ENCODE data around the gene PGM5. TPM values are rescaled to one million over a fixed set of nuclear protein-coding genes. Genes with fewer than 3 reads are reported as not detected.

The PGM5 gene
- total RNA-seq, 1 experiment from 2014 or later = not detected

DNA sequence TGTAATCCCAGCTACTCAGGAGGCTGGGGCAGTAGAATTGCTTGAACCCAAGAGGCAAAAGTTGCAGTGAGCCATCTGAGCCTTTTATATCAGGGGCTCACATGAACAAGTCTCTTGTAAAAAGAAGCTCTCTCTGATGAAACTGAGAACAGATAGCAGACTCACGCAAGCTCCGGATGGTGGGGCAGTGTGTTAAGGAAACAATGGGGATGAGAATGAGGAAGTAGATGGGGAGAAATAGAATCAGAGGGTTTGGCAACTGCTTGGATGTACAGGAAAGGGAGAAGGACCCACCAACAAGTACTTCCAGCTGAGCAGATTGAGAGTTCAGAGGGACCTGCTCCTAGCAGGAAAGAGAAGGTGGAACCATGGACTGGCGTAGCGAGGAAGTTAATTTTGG is 165.7 kb downstream of the PGM5 start:
- ChIA-PET CTCF (no interaction called here), POLR2A (ENCODE audit: low non-redundant PET) (no interaction called here)
- intact Hi-C loops (cut with micrococcal nuclease; ENCODE audit: unreplicated experiment) = no loop called here
- H3K9me3 ChIP-seq (ENCODE audit: low read depth, low read length, poor library complexity, severe bottlenecking) = no peaks in the 10 kb centered on the region
- BruUV-seq (replicated peaks) = no TSS peak
- DNase-seq (ENCODE audit: low spot score) = no peak
- no peak overlapping the region for H3K27ac ChIP-seq (ENCODE audit: low read depth, low read length, poor library complexity, severe bottlenecking)
- H3K4me3 ChIP-seq (ENCODE audit: low read depth, low read length, poor library complexity, severe bottlenecking) = no peak overlapping the region
- H3K36me3 ChIP-seq (ENCODE audit: insufficient read depth, low read length, poor library complexity, severe bottlenecking) = no peaks in the 10 kb centered on the region
- TF ChIP-seq EZH2 (IDR thresholded peaks at IDR 0.05; ENCODE audit: borderline replicate concordance, low read depth, low read length, poor library complexity, severe bottlenecking) = no peak
- TF ChIP-seq, protein P1, sequence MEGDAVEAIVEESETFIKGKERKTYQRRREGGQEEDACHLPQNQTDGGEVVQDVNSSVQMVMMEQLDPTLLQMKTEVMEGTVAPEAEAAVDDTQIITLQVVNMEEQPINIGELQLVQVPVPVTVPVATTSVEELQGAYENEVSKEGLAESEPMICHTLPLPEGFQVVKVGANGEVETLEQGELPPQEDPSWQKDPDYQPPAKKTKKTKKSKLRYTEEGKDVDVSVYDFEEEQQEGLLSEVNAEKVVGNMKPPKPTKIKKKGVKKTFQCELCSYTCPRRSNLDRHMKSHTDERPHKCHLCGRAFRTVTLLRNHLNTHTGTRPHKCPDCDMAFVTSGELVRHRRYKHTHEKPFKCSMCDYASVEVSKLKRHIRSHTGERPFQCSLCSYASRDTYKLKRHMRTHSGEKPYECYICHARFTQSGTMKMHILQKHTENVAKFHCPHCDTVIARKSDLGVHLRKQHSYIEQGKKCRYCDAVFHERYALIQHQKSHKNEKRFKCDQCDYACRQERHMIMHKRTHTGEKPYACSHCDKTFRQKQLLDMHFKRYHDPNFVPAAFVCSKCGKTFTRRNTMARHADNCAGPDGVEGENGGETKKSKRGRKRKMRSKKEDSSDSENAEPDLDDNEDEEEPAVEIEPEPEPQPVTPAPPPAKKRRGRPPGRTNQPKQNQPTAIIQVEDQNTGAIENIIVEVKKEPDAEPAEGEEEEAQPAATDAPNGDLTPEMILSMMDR (conservative IDR thresholded peaks at IDR 0.05; ENCODE audit: low read depth, low read length) = no peak
- H3K4me1 ChIP-seq (ENCODE audit: insufficient read depth, low read length, poor library complexity, severe bottlenecking) = no peaks in the 10 kb centered on the region
- peaks cover 5% of the 10 kb centered on the region for H3K27me3 ChIP-seq (replicated peaks; ENCODE audit: insufficient read depth, low read depth, low read length, poor library complexity)

DNA sequence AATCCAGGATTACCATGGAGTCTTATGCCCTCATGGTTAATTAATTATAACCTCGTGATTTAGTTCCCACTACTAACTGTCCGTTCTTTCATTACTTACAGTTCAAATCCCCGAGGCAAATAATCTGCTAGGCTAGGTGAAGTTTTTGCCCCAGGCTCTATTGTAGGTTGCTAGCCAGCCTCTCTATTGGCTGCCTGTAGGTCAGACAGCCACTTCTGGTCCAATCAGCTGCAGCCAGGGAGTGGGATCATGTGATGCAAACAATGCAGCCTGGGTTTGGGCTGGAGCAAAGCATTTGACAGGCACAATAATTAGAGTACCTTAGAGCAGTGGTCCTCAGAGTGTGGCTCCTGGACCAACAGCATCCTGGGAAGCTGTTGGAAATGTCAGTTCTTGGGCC is 166.5 kb downstream of the PGM5 start:
- Histone ChIP-seq H3K9me3 (ENCODE audit: low read depth, low read length, poor library complexity, severe bottlenecking) (no peaks in the 10 kb centered on the region), H3K27ac (ENCODE audit: low read depth, low read length, poor library complexity, severe bottlenecking) (no peak overlapping the region), H3K36me3 (ENCODE audit: insufficient read depth, low read length, poor library complexity, severe bottlenecking) (no peaks in the 10 kb centered on the region), H3K27me3 (replicated peaks; ENCODE audit: insufficient read depth, low read depth, low read length, poor library complexity) (peaks cover 8% of the 10 kb centered on the region), H3K4me3 (ENCODE audit: low read depth, low read length, poor library complexity, severe bottlenecking) (no peak overlapping the region), H3K4me1 (ENCODE audit: insufficient read depth, low read length, poor library complexity, severe bottlenecking) (no peaks in the 10 kb centered on the region)
- no peak for DNase-seq (ENCODE audit: low spot score)
- intact Hi-C loops (cut with micrococcal nuclease; ENCODE audit: unreplicated experiment) = no loop called here
- ChIA-PET CTCF (no interaction called here), POLR2A (ENCODE audit: low non-redundant PET) (no interaction called here)
- BruUV-seq (replicated peaks) = no TSS peak
- no peak for TF ChIP-seq EZH2 (IDR thresholded peaks at IDR 0.05; ENCODE audit: borderline replicate concordance, low read depth, low read length, poor library complexity, severe bottlenecking)
- TF ChIP-seq, protein P1 (conservative IDR thresholded peaks at IDR 0.05; ENCODE audit: low read depth, low read length) = no peak

DNA sequence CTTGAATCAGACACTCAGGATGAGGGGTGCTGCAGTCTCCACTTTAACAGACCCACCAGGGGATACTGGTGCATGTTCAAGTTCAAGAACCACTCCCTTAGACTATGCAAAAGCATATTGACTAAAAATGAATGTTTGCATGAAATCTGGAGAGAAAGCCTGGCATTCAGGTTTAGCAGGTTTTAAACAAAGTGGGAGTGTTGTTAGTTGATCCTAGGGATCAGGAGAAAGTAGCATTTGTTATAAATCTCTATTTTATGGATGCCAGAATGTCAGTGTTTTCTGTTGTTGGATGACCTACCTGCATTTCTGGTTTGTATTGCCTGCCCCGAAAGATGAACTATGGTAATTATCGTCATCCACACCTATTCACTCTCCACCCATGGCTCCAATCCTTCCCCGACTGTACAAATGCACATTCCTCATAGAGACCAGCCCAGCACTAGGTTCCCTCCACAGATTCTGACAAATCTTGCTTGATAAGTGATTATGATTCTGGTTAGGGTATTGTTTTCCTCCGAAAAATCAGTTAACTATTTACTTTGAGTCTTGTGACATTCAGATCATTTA is 167.0 kb downstream of the PGM5 start:
- Histone ChIP-seq H3K27me3 (replicated peaks; ENCODE audit: insufficient read depth, low read depth, low read length, poor library complexity) (peaks cover 8% of the 10 kb centered on the region), H3K27ac (ENCODE audit: low read depth, low read length, poor library complexity, severe bottlenecking) (no peak overlapping the region), H3K4me1 (ENCODE audit: insufficient read depth, low read length, poor library complexity, severe bottlenecking) (no peaks in the 10 kb centered on the region), H3K9me3 (ENCODE audit: low read depth, low read length, poor library complexity, severe bottlenecking) (no peaks in the 10 kb centered on the region), H3K36me3 (ENCODE audit: insufficient read depth, low read length, poor library complexity, severe bottlenecking) (no peaks in the 10 kb centered on the region), H3K4me3 (ENCODE audit: low read depth, low read length, poor library complexity, severe bottlenecking) (no peak overlapping the region)
- TF ChIP-seq, protein P1 (conservative IDR thresholded peaks at IDR 0.05; ENCODE audit: low read depth, low read length) = no peak
- TF ChIP-seq EZH2 (IDR thresholded peaks at IDR 0.05; ENCODE audit: borderline replicate concordance, low read depth, low read length, poor library complexity, severe bottlenecking) = no peak
- POLR2A ChIA-PET (ENCODE audit: low non-redundant PET) = no interaction called here
- DNase-seq (ENCODE audit: low spot score) = no peak
- intact Hi-C loops (cut with micrococcal nuclease; ENCODE audit: unreplicated experiment) = no loop called here
- CTCF ChIA-PET = no interaction called here
- BruUV-seq (replicated peaks) = no TSS peak

Measured in A673 (cell line).